A549 (cell line): ENCODE results near the gene GSE1.

Experiments used
- CBX8 ChIP-seq: fragments of 200-600 bp; sonication (generic); IDR thresholded peaks from 2 replicates; pipeline ENCODE4 v1.6.1; 2016
- CTCF ChIP-seq: fragments of >200 bp; sonication (Bioruptor Twin); formaldehyde crosslinking; IDR thresholded peaks from 3 replicates; pipeline ENCODE4 v1.5.1; 2016
- MYC ChIP-seq: IDR thresholded peaks from 2 replicates; pipeline ENCODE4 v1.6.1; 2012; ENCODE audit warnings: mild to moderate bottlenecking, inconsistent platforms, low read length, improper control_type of control experiment, borderline replicate concordance
- POLR2A ChIP-seq: IDR thresholded peaks from 2 replicates; pipeline ENCODE4 v1.6.1; 2012; ENCODE audit warnings: mild to moderate bottlenecking, low read length
- RAD21 ChIP-seq, 2 experiments: fragments of >200 bp in 1 of 2; sonication (Bioruptor Twin) in 1 of 2; formaldehyde crosslinking in 1 of 2; IDR thresholded peaks in 1 of 2; conservative IDR thresholded peaks in 1 of 2; 2 replicates in 1 of 2; 3 replicates in 1 of 2; pipeline ENCODE4 v1.6.1; 2012 to 2018; ENCODE audit warnings: inconsistent platforms in 1 of 2

- TF ChIP-seq CBX8 (no peak), POLR2A (no peak), CTCF (no peak), MYC (no peak), RAD21 (conservative IDR thresholded peaks at IDR 0.05 in 1 of 2, IDR thresholded peaks at IDR 0.05 in 1 of 2) (no peak)
Measured at GRCh38 chr16:85659336-85659735, 46.2 kb downstream of the GSE1 start.
